Gastroesophageal sphincter (tissue), 3 donors: ENCODE measurements around the gene ACTL7B.

Experiments used
- CTCF ChIP-seq, 4 experiments: fragments of 200-600 bp in 2 of 4; fragments of 450-650 bp in 2 of 4; sonication (generic) in 1 of 4; IDR thresholded peaks; one replicate each; pipeline ENCODE4 v1.5.1; 2017 to 2019; ENCODE audit warnings: antibody characterized with exemption in 4 of 4, mild to moderate bottlenecking in 2 of 4, moderate library complexity in 2 of 4
- POLR2A ChIP-seq, 2 donors: fragments of 450-650 bp; IDR thresholded peaks; one replicate each; pipeline ENCODE4 v1.6.1; 2017; ENCODE audit warnings: antibody characterized with exemption in 2 of 2, mild to moderate bottlenecking in 2 of 2, moderate library complexity in 1 of 2

- TF ChIP-seq CTCF (IDR thresholded peaks at IDR 0.05) (no peak), POLR2A (IDR thresholded peaks at IDR 0.05) (no peak)
These were observed 9.8 kb downstream of the ACTL7B start for GRCh38 chr9:108845947-108846346.
